HepG2 (cell line): ENCODE data around the gene LIMD2. TPM values are rescaled to one million over a fixed set of nuclear protein-coding genes. Genes with fewer than 3 reads are reported as not detected.

ENCODE experiments used
- ATAC-seq: fragments of 200-7000 bp; cut with Tn5 transposase; 3 replicates; pipeline ENCODE4 v1.9.1; 2020; ENCODE audit warnings: mild to moderate bottlenecking, moderate library complexity
- BruUV-seq: library from RNA; stranded (reverse); fragments of 400-500 nt; replicated peaks from 2 replicates; lab custom pipeline; 2021; lab: Mats Ljungman, UMichigan
- CTCF ChIA-PET: fragments of 300-600 bp; formaldehyde crosslinking; extraction: SDS; loops from one replicate; lab custom pipeline; 2021; ENCODE audit warnings: low total read pairs, inconsistent platforms, low intra/inter-chr PET ratio; lab: Yijun Ruan, JAX
- POLR2A ChIA-PET: fragments of 350-600 bp; sonication (Branson Sonifier 250); formaldehyde crosslinking; loops from one replicate; lab custom pipeline; 2020; ENCODE audit warnings: antibody characterized with exemption, inconsistent platforms; lab: Yijun Ruan, JAX
- DNase-seq: peaks from one replicate; pipeline ENCODE4 v3.0.0-alpha.2; 2015; ENCODE audit warnings: low spot score
- FAIRE-seq: peaks from 3 replicates; lab custom pipeline; 2011; peaks lifted over from hg19 to GRCh38; lab: Jason Lieb, UNC
- H2AFZ ChIP-seq: one replicate; pipeline ENCODE4 v1.6.1; 2011; ENCODE audit warnings: low read length, inconsistent platforms
- H3K27ac ChIP-seq: fragments of 300-600 bp; 3 replicates; pipeline ENCODE4 v1.8.0; 2011; ENCODE audit warnings: mixed run types, mild to moderate bottlenecking, mixed read lengths, low read length, inconsistent platforms; ENCODE audit not compliant: insufficient read depth; ENCODE audit errors: extremely low read length
- H3K27me3 ChIP-seq, 2 experiments: fragments of 200-600 bp in 1 of 2; 2 replicates in 1 of 2; 3 replicates in 1 of 2; pipeline versions ENCODE4 v1.6.0 to v1.8.0; 2011; ENCODE audit warnings: low read length in 2 of 2, mild to moderate bottlenecking in 2 of 2, moderate library complexity in 2 of 2, inconsistent platforms in 1 of 2; ENCODE audit not compliant: insufficient read depth in 2 of 2, control insufficient read depth in 1 of 2
- H3K36me3 ChIP-seq, 2 experiments: fragments of 200-600 bp in 1 of 2; replicated peaks in 1 of 2; 2 replicates in 1 of 2; 3 replicates in 1 of 2; pipeline versions ENCODE4 v1.5.1 to v1.8.0; 2011; ENCODE audit warnings: low read length in 2 of 2, inconsistent platforms in 1 of 2; ENCODE audit not compliant: insufficient read depth in 2 of 2, control insufficient read depth in 1 of 2
- H3K4me1 ChIP-seq: 2 replicates; pipeline ENCODE4 v1.5.1; 2012; ENCODE audit warnings: low read length, inconsistent platforms; ENCODE audit not compliant: insufficient read depth
- H3K4me2 ChIP-seq: 2 replicates; pipeline ENCODE4 v1.6.0; 2011; ENCODE audit warnings: low read depth, low read length, inconsistent platforms
- H3K4me3 ChIP-seq, 3 experiments: fragments of 200-600 bp in 1 of 3; sonication (generic), shearing (Covaris generic) in 1 of 3; replicated peaks in 1 of 3; 2 replicates each; pipeline ENCODE4 v1.5.1; 2011 to 2016; ENCODE audit warnings: low read length in 3 of 3, inconsistent platforms in 2 of 3, low read depth in 2 of 3, mild to moderate bottlenecking in 2 of 3, control low read depth in 1 of 3, mixed read lengths in 1 of 3; ENCODE audit not compliant: insufficient read depth in 1 of 3
- H3K79me2 ChIP-seq: one replicate; pipeline ENCODE4 v1.6.1; 2011; ENCODE audit warnings: low read length, inconsistent platforms; ENCODE audit not compliant: insufficient read depth
- H3K9ac ChIP-seq: 2 replicates; pipeline ENCODE4 v1.6.0; 2011; ENCODE audit warnings: mild to moderate bottlenecking, low read depth, low read length, inconsistent platforms; ENCODE audit not compliant: insufficient read depth
- H3K9me3 ChIP-seq: 2 replicates; pipeline ENCODE4 v1.5.1; 2012; ENCODE audit warnings: mild to moderate bottlenecking, low read length
- H4K20me1 ChIP-seq: 2 replicates; pipeline ENCODE4 v1.6.0; 2011; ENCODE audit warnings: inconsistent platforms, mild to moderate bottlenecking, low read length, moderate library complexity; ENCODE audit not compliant: insufficient read depth
- ATF1 ChIP-seq: IDR thresholded peaks from 2 replicates; pipeline ENCODE4 v1.6.1; 2016; ENCODE audit warnings: mild to moderate bottlenecking, control low read depth
- BRCA1 ChIP-seq: sonication (generic); formaldehyde crosslinking; IDR thresholded peaks from 2 replicates; pipeline ENCODE4 v1.4.0; 2020; ENCODE audit warnings: missing genetic modification reagents
- GPN1 ChIP-seq: sonication (generic); formaldehyde crosslinking; IDR thresholded peaks from 2 replicates; pipeline ENCODE4 v1.5.1; 2020; ENCODE audit warnings: missing genetic modification reagents, borderline replicate concordance
- HOXA5 ChIP-seq: sonication (generic); formaldehyde crosslinking; IDR thresholded peaks from 2 replicates; pipeline ENCODE4 v1.4.0; 2020; ENCODE audit warnings: missing genetic modification reagents
- KAT2B ChIP-seq: fragments of 150-350 bp; IDR thresholded peaks from 2 replicates; pipeline ENCODE4 v1.6.1; 2014; ENCODE audit warnings: low read depth, low read length, borderline replicate concordance
- KDM2A ChIP-seq: sonication (generic); formaldehyde crosslinking; IDR thresholded peaks from 2 replicates; pipeline ENCODE4 v1.4.0; 2020; ENCODE audit warnings: low read depth, missing genetic modification reagents, borderline replicate concordance
- MAX ChIP-seq: IDR thresholded peaks from 2 replicates; pipeline ENCODE4 v1.6.1; 2012; ENCODE audit warnings: inconsistent platforms
- SRY ChIP-seq: sonication (generic); formaldehyde crosslinking; IDR thresholded peaks from 2 replicates; pipeline ENCODE4 v1.8.0; 2022; ENCODE audit warnings: mild to moderate bottlenecking, missing genetic modification reagents
- STAT5B ChIP-seq: sonication (generic); formaldehyde crosslinking; IDR thresholded peaks from 2 replicates; pipeline ENCODE4 v1.4.0; 2020; ENCODE audit warnings: missing genetic modification reagents
- U2AF2 ChIP-seq: fragments of 200-400 bp; formaldehyde crosslinking; IDR thresholded peaks from 2 replicates; pipeline ENCODE4 v1.6.1; 2017; ENCODE audit warnings: low read depth, mild to moderate bottlenecking, low read length
- ZNF230 ChIP-seq: sonication (generic); formaldehyde crosslinking; IDR thresholded peaks from 2 replicates; pipeline ENCODE4 v1.4.0; 2020; ENCODE audit warnings: mild to moderate bottlenecking, missing genetic modification reagents
- ZNF34 ChIP-seq: sonication (generic); formaldehyde crosslinking; IDR thresholded peaks from 2 replicates; pipeline ENCODE4 v1.4.0; 2020; ENCODE audit warnings: mild to moderate bottlenecking, missing genetic modification reagents, borderline replicate concordance
- ZNF432 ChIP-seq: sonication (generic); formaldehyde crosslinking; IDR thresholded peaks from 2 replicates; pipeline ENCODE4 v1.5.0; 2020; ENCODE audit warnings: missing genetic modification reagents, mild to moderate bottlenecking, borderline replicate concordance
- ZNF549 ChIP-seq: sonication (generic); formaldehyde crosslinking; IDR thresholded peaks from 2 replicates; pipeline ENCODE4 v1.5.0; 2020; ENCODE audit warnings: missing genetic modification reagents
- ZNF558 ChIP-seq: sonication (generic); formaldehyde crosslinking; IDR thresholded peaks from 2 replicates; pipeline ENCODE4 v1.9.0; 2022; ENCODE audit warnings: mild to moderate bottlenecking, missing genetic modification reagents, borderline replicate concordance
- ZNF616 ChIP-seq: sonication (generic); formaldehyde crosslinking; IDR thresholded peaks from 2 replicates; pipeline ENCODE4 v1.5.0; 2020; ENCODE audit warnings: low read depth, mild to moderate bottlenecking, missing genetic modification reagents
- ZNF792 ChIP-seq: IDR thresholded peaks from 2 replicates; pipeline ENCODE4 v1.6.1; 2016
- ZNF879 ChIP-seq: sonication (generic); formaldehyde crosslinking; IDR thresholded peaks from 2 replicates; pipeline ENCODE4 v1.8.1; 2023; ENCODE audit warnings: missing genetic modification reagents
- WGBS: methylation state at CpG from one replicate; pipeline ENCODE4 v1.1.6; 2017; ENCODE audit warnings: low lambda C conversion rate; 5-methylcytosine and 5-hydroxymethylcytosine counted together
- in situ Hi-C: cut with HindIII; loops from 2 replicates; pipeline ENCODE4 v1.10.0; 2017; ENCODE audit warnings: low pct_unique_long_range_greater_than_20kb; ENCODE audit not compliant: extremely low pct_ligation_motif_present
- intact Hi-C: fragments of 100-400 bp; cut with micrococcal nuclease; formaldehyde crosslinking; loops from one replicate; pipeline ENCODE4 v1.10.0; 2022; ENCODE audit not compliant: unreplicated experiment
- polyA plus RNA-seq, 8 experiments: library from polyadenylated mRNA; depleted of rRNA in 3 of 8; stranded (reverse) in 7 of 8; unstranded in 1 of 8; fragments of >200 nt; fragmentation: Illumina TruSeq in 4 of 8; extraction: Trizol in 4 of 8; gene quantifications; 2 replicates each; pipeline versions ENCODE4 v1.2.1 to v1.2.3, GENCODE V29; 2011 to 2016; ENCODE audit warnings: low read depth in 4 of 8, missing spikeins in 1 of 8, mixed read lengths in 1 of 8; ENCODE audit not compliant: insufficient read depth in 1 of 8
- total RNA-seq, 5 experiments: library from RNA; depleted of rRNA; stranded (reverse); fragments of >200 nt; fragmentation: Illumina TruSeq; extraction: Trizol; gene quantifications; 2 replicates each; pipeline ENCODE4 v1.2.3, GENCODE V29; 2016; ENCODE audit warnings: low read depth in 1 of 5
- TF ChIP-seq, protein P1 (sequence below): sonication (generic); formaldehyde crosslinking; conservative IDR thresholded peaks from 2 replicates; pipeline ENCODE4 v1.8.1; 2023; ENCODE audit warnings: missing genetic modification reagents
- TF ChIP-seq, protein P2 (sequence below): sonication (generic); formaldehyde crosslinking; IDR thresholded peaks from 2 replicates; pipeline ENCODE4 v1.9.0; 2021; ENCODE audit warnings: missing genetic modification reagents, mild to moderate bottlenecking, borderline replicate concordance

The LIMD2 gene
- total and polyA plus RNA-seq, 2 of the 13 experiments (the other 11 are each of a cell fraction or from before 2014, with no cell fraction given) = 9.0 to 20.8 TPM

DNA sequence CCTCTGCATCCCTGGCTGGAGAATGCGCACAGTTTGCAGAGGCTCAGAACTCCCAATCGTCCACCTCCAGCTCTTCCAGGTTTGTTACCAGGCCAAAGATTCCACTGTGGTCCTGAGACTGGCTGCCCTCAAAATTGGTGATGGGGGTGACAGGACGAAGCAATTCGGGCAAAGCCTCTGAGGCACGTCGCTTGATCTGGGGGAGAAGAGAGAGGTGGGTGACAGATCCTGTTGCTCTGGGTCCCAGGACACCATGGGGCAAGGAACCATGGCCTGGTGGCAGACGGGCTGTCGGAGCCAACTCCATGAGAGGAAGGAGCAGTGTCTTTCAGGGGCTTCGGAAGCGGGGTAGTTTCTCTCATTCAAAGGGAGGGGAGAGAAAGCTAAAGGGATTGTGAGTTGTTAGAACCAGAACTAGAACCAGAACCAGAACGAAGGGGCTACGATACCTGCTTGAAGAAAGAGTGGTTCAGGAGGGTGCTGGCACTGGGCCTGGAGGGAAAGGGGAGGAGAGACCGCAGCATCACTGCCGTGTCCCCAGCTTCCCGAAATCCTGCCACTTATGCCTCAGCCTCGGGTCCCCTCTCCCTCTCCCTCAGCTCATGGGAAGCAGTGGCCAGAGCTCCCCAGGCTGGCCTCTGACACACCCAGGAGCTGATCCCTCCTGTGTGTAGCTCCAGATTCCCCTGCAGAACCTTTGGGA lies 3.8 kb upstream of the LIMD2 start:
- peaks cover 6% of the 10 kb centered on the region for H3K4me1 ChIP-seq
- ChIA-PET POLR2A (no interaction called here), CTCF (no interaction called here)
- H3K4me2 ChIP-seq = no peak overlapping the region
- in situ Hi-C loops (no loop called here), intact Hi-C loops (no loop called here)
- H3K36me3 ChIP-seq = peaks cover 1 to 5% of the 10 kb centered on the region in 2 experiments; a peak in 3 of 5 replicates
- no peak for FAIRE-seq
- TF ChIP-seq KDM2A (CRISPR knock-in tag) = no peak
- no peak for TF ChIP-seq ZNF34
- TF ChIP-seq ZNF792 (CRISPR knock-in tag) = no peak
- TF ChIP-seq, protein P1, sequence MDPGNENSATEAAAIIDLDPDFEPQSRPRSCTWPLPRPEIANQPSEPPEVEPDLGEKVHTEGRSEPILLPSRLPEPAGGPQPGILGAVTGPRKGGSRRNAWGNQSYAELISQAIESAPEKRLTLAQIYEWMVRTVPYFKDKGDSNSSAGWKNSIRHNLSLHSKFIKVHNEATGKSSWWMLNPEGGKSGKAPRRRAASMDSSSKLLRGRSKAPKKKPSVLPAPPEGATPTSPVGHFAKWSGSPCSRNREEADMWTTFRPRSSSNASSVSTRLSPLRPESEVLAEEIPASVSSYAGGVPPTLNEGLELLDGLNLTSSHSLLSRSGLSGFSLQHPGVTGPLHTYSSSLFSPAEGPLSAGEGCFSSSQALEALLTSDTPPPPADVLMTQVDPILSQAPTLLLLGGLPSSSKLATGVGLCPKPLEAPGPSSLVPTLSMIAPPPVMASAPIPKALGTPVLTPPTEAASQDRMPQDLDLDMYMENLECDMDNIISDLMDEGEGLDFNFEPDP (CRISPR knock-in tag) = no peak
- TF ChIP-seq ZNF230 (CRISPR knock-in tag) = no peak
- TF ChIP-seq ZNF558 = no peak
- no peak for TF ChIP-seq GPN1 (CRISPR knock-in tag)
- TF ChIP-seq ZNF549 (CRISPR knock-in tag) = no peak
- no peak for TF ChIP-seq HOXA5 (CRISPR knock-in tag)
- TF ChIP-seq, protein P2, sequence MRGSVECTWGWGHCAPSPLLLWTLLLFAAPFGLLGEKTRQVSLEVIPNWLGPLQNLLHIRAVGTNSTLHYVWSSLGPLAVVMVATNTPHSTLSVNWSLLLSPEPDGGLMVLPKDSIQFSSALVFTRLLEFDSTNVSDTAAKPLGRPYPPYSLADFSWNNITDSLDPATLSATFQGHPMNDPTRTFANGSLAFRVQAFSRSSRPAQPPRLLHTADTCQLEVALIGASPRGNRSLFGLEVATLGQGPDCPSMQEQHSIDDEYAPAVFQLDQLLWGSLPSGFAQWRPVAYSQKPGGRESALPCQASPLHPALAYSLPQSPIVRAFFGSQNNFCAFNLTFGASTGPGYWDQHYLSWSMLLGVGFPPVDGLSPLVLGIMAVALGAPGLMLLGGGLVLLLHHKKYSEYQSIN (CRISPR knock-in tag) = no peak
- TF ChIP-seq KAT2B = no peak
- TF ChIP-seq MAX = no peak
- TF ChIP-seq ZNF432 (CRISPR knock-in tag) = no peak
- no peak for TF ChIP-seq ATF1
- no peak for TF ChIP-seq BRCA1 (CRISPR knock-in tag)
- TF ChIP-seq STAT5B (CRISPR knock-in tag) = no peak
- no peak for TF ChIP-seq U2AF2
- TF ChIP-seq ZNF616 (CRISPR knock-in tag) = no peak
- no peak for TF ChIP-seq SRY
- TF ChIP-seq ZNF879 = no peak
- no peak overlapping the region for H3K9ac ChIP-seq
- ATAC-seq = no peak
- H4K20me1 ChIP-seq = no peaks in the 10 kb centered on the region
- no peaks in the 10 kb centered on the region for H3K27me3 ChIP-seq
- H2AFZ ChIP-seq = no peak overlapping the region
- no peak for DNase-seq
- 90% methylated on average over 15 of the region's 16 CpGs for WGBS
- H3K79me2 ChIP-seq = no peaks in the 10 kb centered on the region
- BruUV-seq = no TSS peak
- H3K4me3 ChIP-seq = no peak overlapping the region
- no peaks in the 10 kb centered on the region for H3K9me3 ChIP-seq
- no peak overlapping the region for H3K27ac ChIP-seq
